Mucosa of gallbladder (tissue), 1 donor: ENCODE results near the gene OVCH1. TPM values are rescaled to one million over a fixed set of nuclear protein-coding genes. Genes with fewer than 3 reads are reported as not detected.
"Not testable (repeated sequence)": the region's sequence is repeated elsewhere in the genome, so short reads cannot be mapped to it uniquely, and the experiment has no call there.

Experiments
- DNase-seq: peaks from one replicate; pipeline ENCODE4 v3.0.0-alpha.2; 2020; ENCODE audit warnings: low spot score
- total RNA-seq: library from RNA; stranded (reverse); gene quantifications from one replicate; pipeline ENCODE4 v1.2.1, GENCODE V29; 2021
- donor health status: DM: no; HTN: no; CAD: no.

The OVCH1 gene
- total RNA-seq, 1 donor from 2014 or later, result not detected

DNA sequence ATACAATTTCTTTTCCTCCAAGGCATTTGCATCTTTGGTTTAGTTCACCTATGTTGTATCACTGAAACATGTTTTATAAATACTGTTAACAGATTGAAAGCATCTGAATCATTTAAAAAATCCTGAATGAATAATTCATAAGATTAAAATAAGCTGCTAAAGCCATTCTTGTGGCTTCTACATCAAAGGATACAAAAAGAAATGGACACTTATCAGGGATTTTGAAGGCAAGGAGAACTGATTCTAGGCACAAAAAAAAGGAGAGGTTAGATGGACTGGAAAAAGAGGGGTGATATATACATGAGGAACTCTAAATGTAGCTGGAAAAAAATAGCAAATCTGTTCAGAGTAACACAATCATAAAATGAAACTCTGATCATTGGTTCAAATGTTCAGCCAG lies 5.8 kb upstream of the OVCH1 start:
- no peak for DNase-seq

DNA sequence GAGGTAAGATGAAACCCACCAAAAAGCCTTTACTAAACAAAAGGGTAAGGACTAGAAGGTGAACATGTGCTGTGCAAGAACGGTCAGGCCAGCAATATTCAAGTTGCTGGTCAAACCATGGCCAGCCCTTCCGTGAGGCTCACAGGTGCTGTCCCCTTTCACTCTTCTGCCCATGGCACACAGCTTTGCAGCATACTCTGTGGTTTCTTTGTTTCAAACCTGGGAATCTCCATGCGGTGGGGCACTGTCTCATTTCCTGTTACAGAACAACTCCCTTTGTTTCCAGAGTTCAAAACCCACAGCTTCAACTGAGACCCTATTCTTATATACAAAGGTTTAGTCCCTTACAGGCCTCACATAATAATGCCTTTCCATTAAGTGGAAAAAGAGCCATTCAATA lies 1.7 kb upstream of the OVCH1 start:
- no peak for DNase-seq

DNA sequence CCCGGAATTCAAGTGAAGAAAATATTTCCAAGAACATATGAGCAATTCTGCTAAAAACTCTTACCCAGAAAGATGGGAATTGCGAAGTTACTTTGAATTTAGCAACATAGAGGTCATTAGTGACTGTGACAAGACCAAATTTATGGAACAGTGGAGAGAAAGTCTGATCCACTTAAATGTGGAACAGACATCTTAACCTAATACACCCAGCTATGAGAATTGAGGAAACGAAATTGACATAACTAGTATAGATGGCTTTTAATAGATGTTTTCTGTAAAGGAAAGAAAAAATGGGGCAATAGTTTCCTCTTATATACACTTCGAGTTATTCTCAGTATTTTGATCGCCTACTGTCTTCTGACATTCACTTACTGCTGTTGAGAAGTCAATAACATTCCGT lies 4.6 kb downstream of the OVCH1 start:
- DNase-seq, result no peak

DNA sequence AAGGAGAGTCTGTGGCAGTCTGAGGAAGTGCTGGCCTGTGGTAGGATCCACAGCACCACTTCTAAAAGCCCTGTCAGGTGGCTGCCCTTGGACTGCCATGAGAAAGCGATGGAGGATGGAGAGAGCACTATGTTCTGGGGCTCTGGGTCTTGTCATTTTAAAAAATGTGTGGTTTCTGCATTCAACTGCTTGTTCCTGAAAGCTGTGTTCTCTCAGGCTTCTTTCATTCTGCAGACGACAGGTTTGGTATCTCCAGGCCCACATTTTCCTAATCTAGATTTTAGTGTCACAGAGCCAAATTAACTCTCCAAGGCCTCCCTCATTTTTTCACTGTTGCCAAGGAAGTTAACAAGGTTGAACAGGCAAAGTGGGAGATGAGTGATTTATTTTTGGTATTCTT lies 10.5 kb downstream of the OVCH1 start:
- DNase-seq, result no peak

DNA sequence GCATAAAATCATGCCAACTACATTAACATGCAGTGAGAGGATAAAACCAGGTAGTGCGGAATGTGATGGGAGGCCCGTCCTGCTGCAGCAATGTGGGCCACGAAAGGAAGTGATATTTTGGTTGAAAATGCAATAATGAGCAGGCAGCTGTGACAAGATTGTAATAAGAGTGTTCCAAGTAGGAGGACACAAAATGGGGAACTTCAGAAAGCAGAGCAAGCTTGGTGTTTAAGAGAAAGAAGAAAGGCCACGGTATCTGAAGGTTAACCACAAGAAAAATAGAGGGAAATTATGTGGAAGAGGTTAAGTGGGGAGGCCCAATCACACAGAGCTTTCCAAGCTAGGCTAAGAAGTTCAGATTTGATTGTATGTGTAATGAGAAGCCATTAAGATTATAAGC lies 34.3 kb downstream of the OVCH1 start:
- no peak for DNase-seq

DNA sequence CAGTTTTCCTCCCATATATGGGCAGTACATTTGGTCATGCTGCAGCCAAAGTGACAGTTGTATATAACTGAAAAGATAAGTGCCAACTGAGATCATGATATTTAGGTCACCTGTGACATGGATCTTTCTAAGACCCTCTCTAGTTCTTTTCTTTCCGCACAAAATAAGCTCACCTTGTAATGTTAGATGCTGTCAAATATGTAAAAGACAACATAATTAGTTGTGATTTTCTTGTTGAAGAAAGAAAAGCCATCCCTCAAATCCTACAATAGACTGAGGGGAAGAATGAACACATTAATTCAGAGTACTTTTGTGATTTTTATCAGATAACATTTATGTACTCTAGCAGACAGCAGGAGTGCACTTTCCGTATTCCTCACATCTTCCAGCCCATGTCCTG lies 37.4 kb downstream of the OVCH1 start:
- no peak for DNase-seq

DNA sequence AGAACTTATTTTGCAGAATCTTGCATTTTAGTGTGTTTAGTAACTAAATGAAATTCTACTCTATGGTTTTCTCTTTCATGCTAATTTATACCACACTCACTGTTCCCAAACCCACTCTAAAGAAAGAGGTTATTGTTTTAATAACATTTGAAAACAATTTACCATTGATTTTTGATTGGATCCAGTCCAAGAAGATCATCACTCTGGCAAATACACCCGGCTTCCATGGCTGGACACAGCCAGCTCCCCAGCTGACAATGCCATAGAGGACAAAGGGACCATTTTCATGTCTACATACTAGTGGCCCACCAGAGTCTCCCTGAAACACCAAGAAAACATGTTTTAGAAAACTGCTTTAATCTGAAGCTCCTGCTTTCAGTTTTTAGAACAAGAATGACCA lies 42.4 kb downstream of the OVCH1 start:
- no peak for DNase-seq

DNA sequence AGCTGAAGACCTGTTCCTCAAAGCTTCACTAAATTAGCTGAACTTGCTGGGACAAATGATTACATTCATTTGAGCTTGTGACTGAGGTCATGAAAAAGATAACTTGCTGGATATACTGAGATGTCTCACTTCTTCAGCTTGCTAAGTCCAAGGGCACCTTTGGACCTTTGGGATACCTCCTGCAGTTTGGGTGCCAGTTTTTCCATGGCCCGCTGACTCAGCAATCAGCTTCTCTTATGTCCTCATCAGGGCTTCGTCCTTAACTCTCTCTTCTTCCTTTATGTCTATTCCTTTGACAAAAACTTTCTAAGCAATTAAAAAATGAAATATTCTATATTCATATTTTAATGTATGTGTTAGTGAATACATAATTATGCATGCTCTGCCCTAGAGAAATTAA lies 45.6 kb downstream of the OVCH1 start:
- peak; percentile 30 for DNase-seq

DNA sequence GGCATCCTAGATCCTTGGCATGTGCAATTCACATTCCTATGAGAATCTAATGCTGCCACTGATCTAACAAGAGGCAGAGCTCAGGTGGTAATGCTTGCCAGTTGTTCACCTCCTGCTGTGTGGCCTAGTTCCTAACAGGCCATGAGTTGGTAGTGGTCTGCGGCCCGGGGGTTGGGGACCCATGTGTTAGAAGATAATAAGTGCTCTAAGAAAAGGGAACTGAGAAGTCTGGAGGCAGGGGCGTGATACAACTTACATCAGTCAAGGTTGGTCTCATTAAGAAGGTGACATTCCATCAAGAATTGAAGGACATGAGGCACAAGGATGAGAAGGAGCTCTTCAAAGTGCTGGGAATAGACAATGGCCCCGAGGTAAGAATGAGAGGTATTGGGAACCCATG lies 49.3 kb downstream of the OVCH1 start:
- no peak for DNase-seq

DNA sequence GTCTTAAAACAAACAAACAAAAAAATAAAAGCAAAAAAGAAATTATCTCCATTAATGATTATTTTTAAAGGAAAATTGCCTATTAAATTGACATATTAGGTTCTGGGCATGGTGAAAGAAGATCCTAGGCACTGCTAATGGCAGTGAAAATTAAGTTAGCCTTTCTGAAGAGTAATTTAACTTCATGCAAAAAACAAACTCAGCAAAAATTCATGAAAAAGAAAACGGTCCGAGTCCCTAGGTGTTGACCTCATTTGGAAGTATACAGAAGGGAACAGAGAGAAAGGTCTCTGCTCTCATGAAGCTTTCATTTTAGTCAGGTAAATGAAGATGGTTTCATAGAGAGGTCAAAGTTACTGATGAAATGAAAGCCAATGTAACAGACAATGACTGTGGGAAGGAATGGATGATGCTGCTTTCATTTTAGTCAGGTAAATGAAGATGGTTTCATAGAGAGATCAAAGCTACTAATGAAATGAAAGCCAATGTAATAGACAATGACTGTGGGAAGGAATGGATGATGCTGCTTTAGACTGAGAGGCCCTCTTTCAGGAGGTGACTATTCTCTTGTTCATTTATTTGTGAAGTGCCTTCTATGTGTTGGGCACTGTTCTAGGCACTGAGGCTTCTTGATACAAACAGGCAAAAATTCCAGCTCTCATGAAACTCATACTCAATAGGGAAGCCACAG lies 50.1 kb downstream of the OVCH1 start:
- no peak for DNase-seq

DNA sequence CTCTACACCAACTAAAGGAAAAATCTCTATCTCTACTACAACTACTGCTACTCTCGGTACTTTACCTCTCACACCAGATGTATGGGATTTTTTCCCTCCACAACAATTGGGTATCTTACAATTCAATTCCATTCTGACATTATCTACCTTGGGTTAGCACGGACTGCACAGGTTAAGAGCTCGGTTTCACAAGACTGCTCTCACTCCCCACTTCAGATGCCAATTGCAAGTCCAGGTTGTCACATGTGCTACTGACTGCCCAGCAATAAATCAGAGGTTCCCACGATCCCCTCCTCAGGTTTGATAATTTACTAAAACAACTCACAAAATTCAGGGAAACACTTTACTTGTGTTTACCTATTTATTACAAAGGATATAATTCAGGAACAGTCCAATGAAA lies 58.0 kb downstream of the OVCH1 start:
- no peak for DNase-seq

DNA sequence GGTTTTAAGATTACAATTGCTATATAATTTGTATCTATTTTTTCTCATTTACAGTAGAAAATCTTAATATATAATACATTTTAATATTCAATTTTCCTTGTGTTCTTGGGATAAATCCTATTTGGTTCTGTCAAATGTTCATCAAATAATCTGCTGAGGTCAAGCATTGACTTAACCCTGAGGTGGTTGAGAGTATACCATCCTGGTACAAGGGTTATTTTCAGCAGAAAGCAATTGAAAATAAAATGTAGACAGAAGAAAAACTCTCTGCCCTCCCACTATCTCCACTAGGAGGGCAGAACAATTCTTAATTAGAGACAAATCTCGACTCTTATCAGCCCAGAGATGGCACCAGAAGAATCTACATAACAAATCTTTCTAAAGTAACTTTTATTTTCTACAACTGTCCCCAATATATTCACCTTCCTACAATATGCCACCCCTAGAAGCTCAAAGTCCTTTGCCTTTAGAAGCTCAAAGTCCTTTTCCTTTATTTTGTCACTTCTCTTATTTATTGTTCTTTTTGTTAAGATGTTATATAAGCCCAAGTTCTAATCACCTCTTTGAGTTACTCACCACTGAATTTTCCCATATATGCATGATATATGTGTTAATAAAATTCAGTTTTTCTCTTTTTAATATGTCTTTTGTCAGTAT lies 58.6 kb downstream of the OVCH1 start:
- DNase-seq, result no peak

DNA sequence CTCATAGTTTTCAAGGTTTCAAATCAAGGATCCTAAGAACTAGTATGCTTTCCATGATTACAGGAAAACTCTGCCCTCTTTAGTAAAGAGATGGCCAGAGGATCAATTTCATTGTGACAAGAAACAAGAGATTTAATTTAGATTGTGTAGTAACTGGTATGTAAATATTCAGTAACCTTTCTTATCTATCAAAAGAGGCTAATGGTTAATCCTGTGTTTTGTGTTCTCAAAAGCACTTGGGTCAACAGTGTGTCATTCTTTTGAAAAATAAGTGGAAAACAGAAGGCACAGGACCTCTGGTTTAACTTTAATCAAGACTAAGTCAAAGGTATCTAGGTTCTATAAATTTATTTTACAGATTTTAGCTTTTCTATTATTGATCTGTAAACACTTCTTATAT lies 59.9 kb downstream of the OVCH1 start:
- DNase-seq, result no peak

DNA sequence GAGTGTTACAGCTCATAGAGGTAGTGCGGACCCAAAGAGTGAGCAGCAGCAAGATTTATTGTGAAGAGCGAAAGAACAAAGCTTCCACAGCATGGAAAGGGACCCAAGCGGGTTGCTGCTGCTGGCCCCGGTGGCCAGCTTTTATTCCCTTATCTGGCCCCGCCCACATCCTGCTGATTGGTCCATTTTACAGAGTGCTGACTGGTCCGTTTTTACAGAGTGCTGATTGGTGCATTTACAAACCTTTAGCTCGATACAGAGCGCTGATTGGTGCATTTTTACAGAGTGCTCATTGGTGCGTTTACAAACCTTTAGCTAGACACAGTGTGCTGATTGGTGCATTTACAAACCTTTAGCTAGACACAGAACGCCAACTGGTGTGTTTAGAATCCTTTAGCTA lies 60.7 kb downstream of the OVCH1 start:
- not testable (repeated sequence) for DNase-seq

DNA sequence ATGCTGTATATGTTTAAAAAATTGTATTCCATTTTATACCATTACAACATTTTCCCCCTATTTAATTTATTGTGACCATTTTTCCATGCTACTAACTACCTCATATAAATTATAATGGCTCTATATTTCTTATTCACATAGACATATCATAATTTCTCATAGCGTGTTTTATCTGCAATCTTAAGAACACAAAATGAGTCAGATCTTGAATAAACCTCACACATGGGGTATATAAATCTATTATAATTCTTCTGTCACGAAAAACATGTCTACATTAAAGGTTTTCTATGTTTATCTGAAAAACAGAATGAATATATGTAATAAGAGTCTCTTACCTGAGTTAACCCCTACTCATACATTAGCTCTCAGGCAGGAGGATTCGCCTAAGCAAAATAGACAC lies 66.0 kb downstream of the OVCH1 start:
- no peak for DNase-seq

DNA sequence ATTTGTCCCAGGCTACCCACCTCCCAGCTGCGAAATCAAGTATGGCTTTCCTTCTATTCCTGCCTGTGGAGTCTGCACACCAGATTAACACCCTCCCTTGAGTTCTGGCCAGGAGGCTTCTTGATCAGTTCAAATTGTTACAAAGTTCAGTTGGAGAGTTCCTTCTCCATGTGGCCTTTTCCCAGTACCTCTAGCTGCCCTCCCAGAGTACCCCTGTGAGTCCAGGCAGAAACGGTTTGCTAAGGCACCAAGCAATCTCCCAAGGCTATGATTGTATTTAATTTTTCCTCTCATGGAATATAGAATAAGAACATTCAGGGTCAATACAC lies 66.8 kb downstream of the OVCH1 start:
- DNase-seq, result no peak

DNA sequence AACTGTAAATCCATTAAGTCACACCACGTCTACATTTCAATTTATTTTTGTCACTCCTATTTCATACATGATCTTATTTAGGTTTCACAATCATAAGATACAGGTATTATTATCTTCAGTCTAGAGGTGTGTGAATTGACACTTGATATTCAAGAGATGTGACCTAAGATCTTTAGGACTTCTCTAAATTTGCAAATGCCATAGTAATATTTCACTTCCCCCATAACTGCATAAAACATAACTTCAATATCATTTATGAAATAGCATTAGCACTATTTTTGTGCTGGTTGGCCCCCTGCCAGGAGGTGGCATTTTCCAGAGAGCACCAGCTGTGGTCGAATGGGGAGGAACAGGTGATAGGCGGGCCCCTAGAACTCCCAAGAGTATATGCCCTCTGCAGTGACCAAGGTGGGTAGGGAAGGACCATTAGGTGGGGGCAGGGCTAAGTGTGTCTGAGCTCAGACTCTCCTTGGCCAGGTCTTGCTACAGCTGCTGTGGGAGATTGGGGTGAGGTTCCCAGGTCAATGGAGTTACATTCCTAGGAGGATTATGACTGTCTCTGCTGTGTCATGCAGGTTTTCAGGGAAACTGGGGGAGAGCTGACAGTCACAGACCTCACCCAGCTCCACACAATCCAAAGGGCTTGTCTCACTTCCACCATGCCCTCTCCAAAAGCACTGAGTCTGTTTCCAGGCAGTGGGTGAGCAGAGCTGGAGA lies 67.3 kb downstream of the OVCH1 start:
- DNase-seq, result no peak

DNA sequence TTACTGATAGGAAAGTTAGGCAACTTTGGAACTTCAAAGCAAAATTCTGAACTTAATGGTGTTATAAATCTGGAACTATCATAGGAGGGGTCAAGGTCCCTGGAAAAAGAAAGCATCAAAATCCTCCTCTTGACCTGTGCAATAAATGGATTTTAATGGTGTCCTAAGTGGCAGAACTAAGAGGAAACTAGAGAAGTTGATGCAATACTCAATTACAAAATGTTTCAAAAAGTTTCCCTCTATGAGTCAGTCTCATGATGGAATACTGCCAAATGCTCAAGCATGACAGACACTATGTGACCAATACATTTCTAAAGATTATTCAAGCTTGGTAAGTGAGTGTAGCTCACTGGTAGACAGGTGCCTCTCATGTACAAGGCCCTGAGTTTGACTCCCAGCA lies 68.9 kb downstream of the OVCH1 start:
- DNase-seq, result no peak

DNA sequence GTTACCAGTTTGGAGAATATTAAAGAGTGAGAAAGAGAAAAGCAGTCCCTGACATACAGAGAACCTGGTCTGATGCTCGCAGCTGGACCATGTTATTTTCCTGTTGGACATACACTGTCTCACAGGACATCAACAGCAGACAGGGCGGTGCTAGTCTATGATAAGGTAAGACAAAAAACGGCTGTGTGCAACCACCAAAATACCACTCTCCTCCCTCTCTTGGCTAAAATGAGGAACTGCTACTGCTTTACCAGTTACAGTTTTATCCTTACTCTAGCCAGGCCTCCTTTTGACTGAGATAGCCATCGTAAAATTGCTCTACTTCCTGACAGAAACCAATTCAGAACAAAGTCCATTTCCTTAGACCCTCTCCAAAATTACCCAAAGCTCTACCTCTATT lies 69.5 kb downstream of the OVCH1 start:
- no peak for DNase-seq

DNA sequence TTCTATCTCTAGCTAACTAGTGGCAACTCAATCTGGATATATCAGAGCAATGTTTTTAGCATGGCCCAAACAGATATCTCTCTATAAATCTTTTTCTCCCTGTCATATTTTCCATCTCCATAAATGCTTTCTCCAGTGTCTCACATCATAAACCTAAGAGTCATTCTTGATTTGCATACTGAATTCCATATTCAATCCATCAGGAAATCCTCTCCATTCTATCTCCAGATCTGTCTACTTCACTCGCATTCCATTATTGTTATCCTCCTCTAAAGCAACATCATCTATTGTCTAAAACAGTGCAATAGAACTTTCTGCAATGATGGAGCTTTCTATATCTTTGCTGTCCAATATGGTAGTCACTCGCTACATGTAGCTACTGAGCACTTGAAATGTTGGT lies 71.0 kb downstream of the OVCH1 start:
- no peak for DNase-seq

DNA sequence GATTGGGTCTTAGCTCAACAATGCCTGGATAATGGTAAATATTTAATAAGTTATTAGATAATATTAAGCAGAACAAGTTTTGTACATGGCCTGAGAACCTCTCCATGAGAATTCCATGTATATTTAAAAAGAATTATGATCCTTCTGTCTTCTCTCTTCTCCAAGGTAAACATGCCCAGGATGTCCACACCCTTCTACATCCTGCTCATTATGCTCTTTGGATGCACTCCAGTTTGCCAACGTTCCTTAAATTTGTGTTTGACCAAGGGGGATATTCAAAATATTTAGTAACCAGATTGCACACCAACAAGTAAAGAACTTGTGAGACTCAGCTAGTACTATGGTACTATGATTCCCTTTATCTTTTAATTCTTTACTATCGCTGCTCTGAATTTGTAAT lies 71.8 kb downstream of the OVCH1 start:
- no peak for DNase-seq

DNA sequence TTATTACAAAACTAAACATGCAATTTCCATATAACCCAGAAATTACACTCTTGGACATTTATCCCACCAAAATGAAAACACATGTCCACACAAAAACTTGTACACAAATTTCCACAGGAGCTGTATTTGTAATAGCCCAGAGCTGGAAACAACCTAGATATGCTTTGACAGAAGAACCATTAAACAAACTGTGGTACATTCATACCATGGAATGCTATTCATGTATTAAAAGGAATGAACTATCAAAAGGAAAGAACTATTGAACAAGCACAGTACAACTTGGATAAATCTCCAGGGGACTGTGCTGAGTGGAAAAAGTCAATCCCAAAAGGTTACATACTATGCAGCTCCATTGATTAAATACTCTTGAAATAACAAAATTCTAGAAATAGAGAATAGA lies 80.7 kb downstream of the OVCH1 start:
- DNase-seq, result no peak

DNA sequence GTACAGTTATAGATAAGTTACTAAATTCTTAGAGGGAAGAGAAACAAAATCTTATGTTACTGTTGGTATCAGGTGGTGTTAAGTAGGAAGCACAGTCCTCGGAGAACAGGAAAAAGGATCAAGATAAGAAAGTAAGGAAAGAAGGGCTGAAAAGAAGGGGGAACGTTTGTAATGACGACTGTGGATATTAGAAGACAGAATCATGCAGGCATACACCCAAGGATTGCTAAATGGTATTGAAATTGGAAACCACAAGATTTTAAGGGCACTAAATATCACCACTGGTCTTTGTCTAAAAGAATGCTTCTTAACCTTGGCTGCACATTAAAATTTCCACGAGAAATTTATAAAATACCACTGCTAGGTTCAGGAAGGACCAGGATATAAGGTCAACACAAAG lies 82.4 kb downstream of the OVCH1 start:
- no peak for DNase-seq

DNA sequence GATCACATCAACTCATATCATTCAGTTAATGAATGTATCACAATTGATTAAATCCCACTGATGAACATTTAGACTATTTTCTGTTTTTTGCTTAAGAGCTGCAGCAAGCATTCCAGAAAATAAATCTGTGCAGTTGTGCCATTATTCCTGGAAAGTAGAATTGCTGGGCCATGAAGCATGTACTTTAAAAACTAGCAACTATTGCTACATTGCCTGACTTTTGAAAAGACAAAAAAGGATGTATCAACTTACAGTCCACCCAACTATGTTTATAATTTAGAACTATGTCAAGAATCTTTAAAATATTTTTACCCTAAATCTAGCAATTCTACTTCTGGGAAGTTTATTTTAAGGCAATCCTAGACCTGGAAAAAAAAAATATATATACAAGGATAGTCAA lies 83.1 kb downstream of the OVCH1 start:
- DNase-seq, result no peak
